ENCODE measurements around the gene SNAPIN. TPM values are rescaled to one million over a fixed set of nuclear protein-coding genes. Genes with fewer than 3 reads are reported as not detected.

The SNAPIN gene
- total RNA-seq, 1 experiment from 2014 or later: 39.1 TPM

DNA sequence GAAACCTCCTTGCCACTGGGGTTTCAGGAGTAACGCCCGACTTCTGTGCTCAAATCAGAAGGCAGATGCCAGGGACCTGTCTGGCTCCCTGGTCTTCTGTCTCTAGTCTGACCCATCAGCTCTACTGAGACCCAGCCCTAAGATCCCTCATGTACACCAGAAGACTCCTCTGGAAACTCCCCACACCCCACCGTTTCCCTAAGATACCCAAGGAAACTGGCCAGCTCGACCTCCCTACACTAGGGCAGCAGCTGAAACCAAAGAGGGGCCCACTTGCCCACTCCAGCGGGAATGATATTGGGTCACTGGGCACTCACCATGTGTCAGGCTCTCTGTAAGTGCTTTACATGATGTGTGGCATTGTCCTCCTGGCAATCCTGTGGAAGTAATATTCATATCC lies 45.1 kb upstream of the SNAPIN start:
- no peak for TF ChIP-seq RAD21 (IDR thresholded peaks at IDR 0.05; ENCODE audit: low read depth)
- TF ChIP-seq CEBPB (IDR thresholded peaks at IDR 0.05; ENCODE audit: low read depth): no peak
- TF ChIP-seq SRF (IDR thresholded peaks at IDR 0.05; ENCODE audit: low read depth): no peak
- TF ChIP-seq ZNF274 (IDR thresholded peaks at IDR 0.05; ENCODE audit: low read depth, low read length): no peak
- TF ChIP-seq FOSL1 (IDR thresholded peaks at IDR 0.05; ENCODE audit: low read depth): no peak
- no peak for TF ChIP-seq JUND (IDR thresholded peaks at IDR 0.05)
- TF ChIP-seq ZFX (IDR thresholded peaks at IDR 0.05): no peak
- Histone ChIP-seq H3K79me2 (ENCODE audit: insufficient read depth, low read length) (peaks cover 63% of the 10 kb centered on the region), H3K27ac (ENCODE audit: low read depth, low read length) (peak overlapping the region; percentile 72), H3K9me3 (ENCODE audit: control insufficient read depth in 1 of 2, insufficient read depth in 1 of 2, low read depth in 1 of 2, low read length in 2 of 2) (no peaks in the 10 kb centered on the region), H3K9ac (ENCODE audit: low read length) (peak overlapping the region; percentile 93), H3K4me2 (ENCODE audit: low read length) (peak overlapping the region; percentile 88), H3K9me2 (ENCODE audit: insufficient read depth) (no peaks in the 10 kb centered on the region), H3K27me3 (ENCODE audit: insufficient read depth, low read length) (no peaks in the 10 kb centered on the region), H3K4me3 (replicated peaks in 1 of 2; ENCODE audit: low read depth in 1 of 2, low read length in 2 of 2) (peak overlapping the region; percentile 88 to 92), H3K4me1 (ENCODE audit: control insufficient read depth in 1 of 2, insufficient read depth in 2 of 2, low read length in 2 of 2) (peaks cover 65 to 92% of the 10 kb centered on the region in 2 experiments), H4K20me1 (ENCODE audit: insufficient read depth) (no peaks in the 10 kb centered on the region), H3K36me3 (ENCODE audit: control insufficient read depth in 1 of 2, insufficient read depth in 2 of 2, low read length in 2 of 2) (no peaks in the 10 kb centered on the region), H2AFZ (ENCODE audit: low read depth, low read length, poor library complexity, severe bottlenecking) (no peak overlapping the region)
- ChIA-PET POLR2A (interaction anchor here (1.0 to 9.1 kb wide), 12 partner anchors 9 to 377 kb away, joined by 3 to 172 read pairs (median 9); partner anchors contain the start of genes CHTOP, CREB3L4, RPS27 and S100A1), RAD21 (ENCODE audit: low non-redundant PET in 1 of 2, low total read pairs in 2 of 2, uncharacterized antibody in 2 of 2, unreplicated experiment in 2 of 2) (interaction anchor here in 1 of 2 experiments (1.4 kb wide), 1 partner anchor 14 kb away, joined by 5 read pairs; the partner anchor contains the start of gene S100A13), CTCF (interaction anchor here (1.3 to 7.7 kb wide), 3 partner anchors 14 to 103 kb away, joined by 4 to 76 read pairs (median 5); partner anchors contain the start of genes CHTOP, S100A1 and S100A13)
- BruUV-seq (replicated peaks): no TSS peak
- ATAC-seq (no peak), DNase-seq (ENCODE audit: low read depth, low spot score) (no peak)
- intact Hi-C loops (cut with micrococcal nuclease): loop anchor here (5.0 kb wide), 1 partner anchor 81 kb away; no protein-coding TSS in a partner anchor

DNA sequence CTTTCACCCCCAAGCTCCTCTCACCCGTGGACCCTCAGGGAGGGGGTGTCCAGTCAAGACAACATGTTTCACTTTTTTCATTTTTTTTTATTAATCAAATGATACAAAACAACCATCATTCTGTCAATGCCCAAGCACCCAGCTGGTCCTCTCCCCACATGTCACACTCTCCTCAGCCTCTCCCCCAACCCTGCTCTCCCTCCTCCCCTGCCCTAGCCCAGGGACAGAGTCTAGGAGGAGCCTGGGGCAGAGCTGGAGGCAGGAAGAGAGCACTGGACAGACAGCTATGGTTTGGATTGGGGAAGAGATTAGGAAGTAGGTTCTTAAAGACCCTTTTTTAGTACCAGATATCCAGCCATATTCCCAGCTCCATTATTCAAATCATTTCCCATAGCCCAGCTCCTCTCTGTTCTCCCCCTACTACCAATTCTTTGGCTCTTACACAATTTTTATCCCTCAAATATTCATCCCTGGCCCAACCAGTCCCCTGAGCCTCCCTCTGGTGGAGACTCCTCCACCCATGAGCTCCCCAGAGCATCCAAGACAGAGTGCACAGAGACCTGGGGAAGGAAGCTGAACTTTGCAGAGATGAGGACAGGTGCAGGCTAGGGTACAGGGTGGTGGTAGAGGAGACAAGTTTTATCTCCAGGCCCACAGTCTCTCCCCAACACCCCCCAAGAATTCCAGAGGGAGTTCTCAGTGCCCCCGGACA lies 44.2 kb upstream of the SNAPIN start:
- intact Hi-C loops (cut with micrococcal nuclease): loop anchor here (5.0 kb wide), 1 partner anchor 82 kb away; no protein-coding TSS in a partner anchor
- ChIA-PET CTCF (interaction anchor here (1.2 to 7.7 kb wide), 3 partner anchors 13 to 42 kb away, joined by 4 to 76 read pairs (median 33); partner anchors contain the start of genes S100A1 and S100A13), RAD21 (ENCODE audit: low non-redundant PET in 1 of 2, low total read pairs in 2 of 2, uncharacterized antibody in 2 of 2, unreplicated experiment in 2 of 2) (interaction anchor here in 1 of 2 experiments (0.6 kb wide), 1 partner anchor 43 kb away, joined by 8 read pairs; no protein-coding TSS in a partner anchor), POLR2A (interaction anchor here (0.8 to 9.1 kb wide), 9 partner anchors 12 to 98 kb away, joined by 3 to 172 read pairs (median 5); partner anchors contain the start of genes CHTOP, S100A1, S100A13 and S100A4)
- TF ChIP-seq CBX3 (IDR thresholded peaks at IDR 0.05; ENCODE audit: low read depth) (no peak), SRF (IDR thresholded peaks at IDR 0.05; ENCODE audit: low read depth) (no peak)
- BruUV-seq (replicated peaks): no TSS peak
- ATAC-seq (no peak), DNase-seq (ENCODE audit: low read depth, low spot score) (no peak)
- H3K9me2 ChIP-seq (ENCODE audit: insufficient read depth): no peaks in the 10 kb centered on the region
- H3K4me1 ChIP-seq (ENCODE audit: control insufficient read depth in 1 of 2, insufficient read depth in 2 of 2, low read length in 2 of 2): peaks cover 60 to 83% of the 10 kb centered on the region in 2 experiments
- peaks cover 56% of the 10 kb centered on the region for H3K79me2 ChIP-seq (ENCODE audit: insufficient read depth, low read length)
- H3K9me3 ChIP-seq (ENCODE audit: control insufficient read depth in 1 of 2, insufficient read depth in 1 of 2, low read depth in 1 of 2, low read length in 2 of 2): no peaks in the 10 kb centered on the region
- H2AFZ ChIP-seq (ENCODE audit: low read depth, low read length, poor library complexity, severe bottlenecking): no peak overlapping the region
- H3K27ac ChIP-seq (ENCODE audit: low read depth, low read length): peak overlapping the region; percentile 34
- no peaks in the 10 kb centered on the region for H3K27me3 ChIP-seq (ENCODE audit: insufficient read depth, low read length)
- 0 out of 4 replicates have a peak overlapping the region, but pooled peaks of 1 of the 2 experiments have one; percentile 7 for H3K4me3 ChIP-seq (replicated peaks in 1 of 2; ENCODE audit: low read depth in 1 of 2, low read length in 2 of 2)
- peak overlapping the region; percentile 73 for H3K4me2 ChIP-seq (ENCODE audit: low read length)
- peak overlapping the region; percentile 5 for H3K9ac ChIP-seq (ENCODE audit: low read length)
- no peaks in the 10 kb centered on the region for H4K20me1 ChIP-seq (ENCODE audit: insufficient read depth)
- H3K36me3 ChIP-seq (ENCODE audit: control insufficient read depth in 1 of 2, insufficient read depth in 2 of 2, low read length in 2 of 2): no peaks in the 10 kb centered on the region
